Transverse colon (tissue), 3 donors: ENCODE data around the gene OGFR.
A peak's percentile ranks its signal among the peaks of the same experiment; 100 is the strongest.

Source experiments
- POLR2A ChIP-seq: fragments of 450-650 bp; IDR thresholded peaks from one replicate; pipeline ENCODE4 v1.6.1; 2016; ENCODE audit warnings: antibody characterized with exemption, mild to moderate bottlenecking, moderate library complexity
- TF ChIP-seq, protein P1 (sequence below), 5 experiments: fragments of 200-600 bp in 3 of 5; fragments of 450-650 bp in 2 of 5; sonication (generic) in 3 of 5; IDR thresholded peaks; 1 replicate in 2 of 5; 2 replicates in 3 of 5; pipeline ENCODE4 v1.5.1; 2016 to 2017; ENCODE audit warnings: antibody characterized with exemption in 5 of 5, inconsistent platforms in 3 of 5, mild to moderate bottlenecking in 2 of 5, moderate library complexity in 1 of 5

DNA sequence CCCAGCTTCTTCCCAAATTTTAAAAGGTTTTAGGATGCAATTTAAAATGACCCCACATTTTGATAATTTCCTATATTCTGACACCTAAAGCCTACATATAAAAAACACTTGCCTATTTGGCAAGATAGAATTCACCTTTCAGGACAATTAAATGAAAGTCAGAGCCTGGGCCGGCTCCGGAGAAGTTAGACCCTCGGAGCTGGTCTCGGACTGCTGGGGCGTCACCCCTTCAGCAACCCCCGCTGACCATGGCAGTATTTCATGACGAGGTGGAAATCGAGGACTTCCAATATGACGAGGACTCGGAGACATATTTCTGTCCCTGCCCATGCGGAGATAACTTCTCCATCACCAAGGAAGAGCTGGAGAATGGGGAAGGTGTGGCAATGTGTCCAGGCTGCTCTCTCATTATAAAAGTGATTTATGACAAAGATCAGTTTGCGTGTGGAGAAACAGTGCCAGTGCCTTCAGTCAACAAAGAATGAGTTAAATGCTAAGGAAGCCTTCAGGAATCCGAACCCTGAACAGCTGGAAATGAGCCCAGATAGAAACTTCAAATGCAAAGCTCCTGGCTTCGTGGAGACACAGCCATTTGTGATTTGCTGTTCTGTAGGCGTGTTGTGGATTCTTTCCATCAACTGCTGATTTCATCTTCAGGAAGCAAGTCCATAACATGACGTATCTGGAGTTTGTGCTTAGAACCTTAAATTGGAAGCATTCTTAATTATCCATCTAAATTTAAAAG, 41.0 kb downstream of the OGFR start:
- no peak for TF ChIP-seq POLR2A
- TF ChIP-seq, protein P1, sequence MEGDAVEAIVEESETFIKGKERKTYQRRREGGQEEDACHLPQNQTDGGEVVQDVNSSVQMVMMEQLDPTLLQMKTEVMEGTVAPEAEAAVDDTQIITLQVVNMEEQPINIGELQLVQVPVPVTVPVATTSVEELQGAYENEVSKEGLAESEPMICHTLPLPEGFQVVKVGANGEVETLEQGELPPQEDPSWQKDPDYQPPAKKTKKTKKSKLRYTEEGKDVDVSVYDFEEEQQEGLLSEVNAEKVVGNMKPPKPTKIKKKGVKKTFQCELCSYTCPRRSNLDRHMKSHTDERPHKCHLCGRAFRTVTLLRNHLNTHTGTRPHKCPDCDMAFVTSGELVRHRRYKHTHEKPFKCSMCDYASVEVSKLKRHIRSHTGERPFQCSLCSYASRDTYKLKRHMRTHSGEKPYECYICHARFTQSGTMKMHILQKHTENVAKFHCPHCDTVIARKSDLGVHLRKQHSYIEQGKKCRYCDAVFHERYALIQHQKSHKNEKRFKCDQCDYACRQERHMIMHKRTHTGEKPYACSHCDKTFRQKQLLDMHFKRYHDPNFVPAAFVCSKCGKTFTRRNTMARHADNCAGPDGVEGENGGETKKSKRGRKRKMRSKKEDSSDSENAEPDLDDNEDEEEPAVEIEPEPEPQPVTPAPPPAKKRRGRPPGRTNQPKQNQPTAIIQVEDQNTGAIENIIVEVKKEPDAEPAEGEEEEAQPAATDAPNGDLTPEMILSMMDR (IDR thresholded peaks at IDR 0.05): peak in 1 of 5 experiments; percentile 10
